LHCN-M2 (cell line): ENCODE results near the gene LMBR1. TPM values are rescaled to one million over a fixed set of nuclear protein-coding genes. Genes with fewer than 3 reads are reported as not detected.
"Not testable (repeated sequence)": the region's sequence is repeated elsewhere in the genome, so short reads cannot be mapped to it uniquely, and the experiment has no call there.

Source experiments
- DNase-seq: peaks from one replicate; pipeline ENCODE4 v3.0.0-alpha.2; 2012; ENCODE audit warnings: low read depth
- total RNA-seq: library from RNA; depleted of rRNA; stranded (reverse); fragments of >200 nt; gene quantifications from 2 replicates; pipeline ENCODE4 v1.2.3, GENCODE V29; 2014

The LMBR1 gene
- total RNA-seq, 1 experiment from 2014 or later = 52.0 TPM

DNA sequence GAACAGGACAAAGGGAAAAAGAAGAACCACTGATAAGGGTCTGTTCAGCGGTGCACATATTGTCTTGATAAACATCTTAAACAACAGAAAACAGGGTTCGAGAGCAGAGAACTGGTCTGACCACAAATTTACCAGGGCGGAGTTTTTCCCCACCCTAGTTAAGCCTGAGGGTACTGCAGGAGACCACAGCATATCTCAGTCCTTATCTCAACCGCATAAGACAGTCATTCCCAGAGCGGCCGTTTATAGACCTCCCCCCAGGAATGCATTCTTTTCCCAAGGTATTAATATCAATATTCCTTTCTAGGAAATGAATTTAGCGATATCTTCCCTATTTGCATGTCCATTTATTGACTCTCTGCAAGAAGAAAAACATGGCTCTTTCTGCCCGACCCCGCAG lies 195.7 kb downstream of the LMBR1 start:
- DNase-seq = not testable (repeated sequence)

- no peak for DNase-seq
Measured at GRCh38 chr7:156693627-156694026, 199.4 kb downstream of the LMBR1 start.

DNA sequence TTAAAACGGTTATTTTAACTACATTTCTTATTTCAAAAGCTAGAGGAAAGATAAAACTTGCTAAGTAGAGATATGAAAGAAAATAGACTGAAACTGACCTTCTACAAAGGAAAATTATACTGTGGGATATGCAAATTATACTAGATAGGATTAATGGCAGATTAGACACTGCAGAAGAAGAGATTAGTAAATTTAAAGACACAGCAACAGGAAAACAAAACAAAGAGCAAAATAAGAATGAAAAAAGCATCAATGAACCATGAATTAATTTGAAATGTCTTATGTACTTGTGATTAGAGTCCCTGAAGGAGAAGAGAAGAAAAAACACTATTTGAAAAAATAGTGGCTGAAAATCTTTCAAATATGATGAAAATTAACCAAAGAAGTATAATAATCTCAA lies 200.1 kb downstream of the LMBR1 start:
- DNase-seq = no peak

DNA sequence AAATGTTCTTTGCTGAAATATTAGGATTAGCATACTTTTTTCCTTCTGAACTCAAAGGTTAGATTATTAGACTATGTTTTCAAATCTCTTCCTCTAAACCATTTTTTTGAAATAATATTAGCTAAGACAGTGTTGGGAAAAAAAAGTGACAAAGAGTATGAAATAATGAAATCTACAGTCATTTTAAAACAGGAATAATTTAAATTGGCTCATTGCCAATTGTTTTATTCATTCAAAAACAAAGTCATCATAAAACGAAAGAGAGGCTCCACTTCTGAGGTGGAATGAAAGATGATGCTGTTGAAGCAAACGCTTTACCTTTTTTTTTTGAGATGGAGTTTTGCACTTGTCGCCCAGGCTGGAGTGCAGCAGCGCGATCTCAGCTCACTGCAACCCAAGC lies 201.2 kb downstream of the LMBR1 start:
- DNase-seq = no peak

- no peak for DNase-seq
Measured at GRCh38 chr7:156684661-156685060, 208.3 kb downstream of the LMBR1 start.

DNA sequence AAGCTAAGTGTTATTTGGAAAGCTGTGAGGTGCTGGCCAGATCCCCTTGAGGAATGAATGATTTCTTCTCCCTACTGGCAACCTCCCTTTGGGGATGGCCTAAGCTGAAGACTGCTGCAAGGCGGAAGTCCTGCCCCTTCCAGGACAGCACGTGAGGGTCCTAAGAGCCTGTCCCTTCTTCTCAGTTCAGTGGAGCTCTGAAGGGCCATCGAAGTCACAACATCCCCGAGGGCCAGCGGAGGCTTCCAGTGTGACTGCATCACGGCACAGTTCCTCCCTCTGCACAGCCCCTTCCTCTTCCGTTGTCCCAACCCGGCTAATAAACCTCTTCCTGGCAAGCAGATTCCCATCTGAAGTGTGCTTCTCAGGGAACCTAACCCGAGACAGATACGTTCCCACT lies 208.7 kb downstream of the LMBR1 start:
- DNase-seq = no peak

DNA sequence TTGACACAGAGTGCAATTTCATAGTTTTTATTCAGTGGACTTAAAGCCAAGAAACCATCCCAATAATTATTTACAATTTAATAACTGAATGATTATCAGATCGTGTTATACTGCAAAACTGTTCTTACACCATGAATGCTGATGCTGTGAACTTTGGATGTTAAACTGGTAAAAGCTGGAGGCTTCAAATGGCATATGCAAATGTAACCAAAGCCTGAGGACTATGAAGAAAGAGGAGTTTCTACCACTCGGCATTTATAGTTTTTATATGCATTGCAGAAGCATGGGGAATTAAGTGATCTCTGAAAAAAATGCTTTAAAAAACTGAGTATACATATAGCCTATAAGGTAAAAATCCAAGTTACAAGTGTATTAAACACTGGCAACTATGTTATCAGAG lies 210.1 kb downstream of the LMBR1 start:
- no peak for DNase-seq

GRCh38 chr7:156680281-156680680 lies 212.7 kb downstream of the LMBR1 start:
- peak; percentile 44 for DNase-seq

GRCh38 chr7:156677374-156678054 lies 215.5 kb downstream of the LMBR1 start:
- DNase-seq = no peak

- DNase-seq = no peak
Measured at GRCh38 chr7:156676263-156676662, 216.7 kb downstream of the LMBR1 start.

DNA sequence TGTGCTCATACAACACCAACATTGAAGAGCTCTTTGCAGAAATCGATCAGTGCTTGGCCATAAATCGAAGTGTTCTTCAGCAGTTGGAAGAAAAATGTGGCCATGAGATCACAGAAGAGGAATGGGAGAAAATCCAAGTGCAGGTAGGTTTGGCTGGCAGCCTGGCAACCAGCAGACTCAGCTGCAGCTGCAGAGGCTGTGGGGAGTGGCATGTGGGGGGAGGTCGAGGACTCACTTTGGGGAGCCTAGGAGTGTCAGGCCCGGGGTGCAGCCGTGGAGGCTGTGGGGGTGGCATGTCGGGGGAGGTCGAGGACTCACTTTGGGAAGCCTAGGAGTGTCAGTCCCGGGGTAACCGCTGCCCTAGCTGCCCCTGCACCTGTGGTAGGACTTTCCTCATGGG lies 217.3 kb downstream of the LMBR1 start:
- no peak for DNase-seq

DNA sequence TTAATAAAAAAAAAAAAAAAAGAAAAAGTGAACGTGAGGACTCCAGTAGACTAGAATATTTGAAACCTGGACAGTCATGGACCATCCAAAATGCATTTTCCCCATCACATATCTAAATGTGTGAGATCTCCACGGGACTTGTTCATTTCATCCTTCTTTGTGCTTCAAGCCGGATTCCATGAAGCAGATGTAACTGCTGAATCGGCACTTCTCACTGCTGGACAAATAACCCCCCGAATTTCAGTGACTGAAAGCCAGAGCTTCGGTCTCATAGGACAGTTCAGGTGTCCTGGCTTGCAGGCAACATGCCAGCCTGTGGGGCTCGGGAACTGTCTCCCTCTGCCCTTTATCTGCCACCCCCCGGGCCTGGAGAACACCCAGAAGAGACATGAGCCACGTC lies 219.1 kb downstream of the LMBR1 start:
- DNase-seq = no peak

DNA sequence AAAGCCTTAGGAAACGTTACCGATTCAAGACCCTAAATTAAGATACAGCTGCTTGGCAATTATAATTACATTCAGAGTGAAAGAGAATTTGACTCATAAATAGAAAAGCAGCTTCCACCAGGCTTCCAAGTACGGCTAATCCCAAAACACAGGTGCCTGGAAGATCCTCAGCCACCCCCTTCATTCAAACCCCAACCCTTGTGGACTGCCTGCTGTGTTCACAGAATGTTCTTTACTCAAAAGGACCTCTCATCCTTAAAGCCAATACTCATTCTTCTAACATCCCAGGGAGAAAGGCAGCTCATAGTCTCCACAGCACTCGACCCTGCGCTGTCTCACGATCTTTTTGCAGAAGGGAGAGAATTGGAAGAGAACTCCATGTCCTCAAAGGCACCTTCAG lies 219.5 kb downstream of the LMBR1 start:
- peak; percentile 48 for DNase-seq

DNA sequence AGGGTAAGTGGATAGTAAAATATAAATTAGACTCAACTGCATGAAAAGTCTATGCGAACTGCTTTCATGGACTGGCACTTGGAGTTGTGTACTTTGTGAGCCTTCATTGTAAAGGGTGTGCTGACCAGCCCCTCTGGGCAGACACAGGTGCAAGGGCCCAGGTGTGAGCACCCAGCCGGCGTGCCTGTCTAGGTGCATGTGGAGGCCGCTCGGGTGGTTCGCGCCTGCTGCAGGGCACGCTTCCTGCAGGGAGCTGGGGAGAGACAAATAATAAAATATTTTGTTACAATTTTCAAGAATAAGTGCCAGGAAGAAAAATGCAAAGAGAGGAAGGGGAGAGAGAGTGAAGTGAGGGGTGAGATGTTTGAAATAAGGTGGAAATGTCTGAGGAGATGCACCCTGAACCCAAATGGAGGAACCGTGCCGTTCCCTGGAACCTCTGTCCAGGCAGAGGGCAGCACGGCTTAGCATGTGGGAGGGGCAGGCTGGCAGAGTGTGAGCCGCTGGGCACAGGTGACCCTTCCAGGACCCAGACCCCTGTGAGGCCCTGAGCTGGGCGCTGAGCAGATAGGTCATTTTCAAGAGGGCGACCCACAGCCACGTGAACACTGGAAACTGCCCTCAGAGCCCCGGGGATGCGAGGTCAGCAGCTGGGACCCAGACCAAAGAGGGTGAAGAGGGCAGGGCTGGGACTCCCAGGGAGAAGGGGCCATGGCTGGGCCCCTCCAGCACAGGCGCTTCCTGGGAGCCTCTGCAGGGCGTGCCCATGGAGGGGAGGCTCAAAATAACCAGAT lies 223.8 kb downstream of the LMBR1 start:
- no peak for DNase-seq

- DNase-seq = no peak
Measured at GRCh38 chr7:156668130-156668741, 224.7 kb downstream of the LMBR1 start.

- no peak for DNase-seq
Measured at GRCh38 chr7:156667110-156667426, 225.9 kb downstream of the LMBR1 start.

- DNase-seq = no peak
Measured at GRCh38 chr7:156666368-156667109, 226.4 kb downstream of the LMBR1 start.

DNA sequence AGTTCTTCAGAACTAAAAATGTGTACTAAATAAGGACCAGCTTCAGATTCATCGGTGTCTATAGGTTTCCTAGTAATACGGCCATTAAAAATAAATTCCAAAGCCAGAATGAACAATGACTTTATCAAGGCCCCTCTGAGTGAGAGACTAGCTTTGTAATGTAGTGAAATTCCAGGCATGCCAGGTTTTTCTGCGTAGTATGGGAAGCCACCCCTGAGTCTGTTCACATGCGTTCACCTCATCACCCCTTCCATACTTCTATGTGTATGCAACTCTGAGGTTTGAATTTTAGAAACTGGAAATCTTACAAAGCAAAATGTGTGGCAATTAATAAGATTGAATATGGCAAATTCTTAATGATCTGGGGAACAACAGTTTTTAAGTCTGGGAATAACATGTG lies 227.9 kb downstream of the LMBR1 start:
- no peak for DNase-seq

- DNase-seq = no peak
Measured at GRCh38 chr7:156662277-156662676, 230.7 kb downstream of the LMBR1 start.

GRCh38 chr7:156661637-156662036 lies 231.3 kb downstream of the LMBR1 start:
- DNase-seq = no peak

GRCh38 chr7:156659961-156660360 lies 233.0 kb downstream of the LMBR1 start:
- peak; percentile 17 for DNase-seq

GRCh38 chr7:156659203-156659602 lies 233.8 kb downstream of the LMBR1 start:
- no peak for DNase-seq
